GM18505 (cell line): ENCODE data around the gene ATG4A.

Experiments used
- ATAC-seq: cut with Tn5 transposase; IDR thresholded peaks from one replicate; pipeline ENCODE4 v1.9.1; 2021; ENCODE audit not compliant: unreplicated experiment
- POLR2A ChIP-seq: IDR thresholded peaks from 4 replicates; pipeline ENCODE4 v1.6.1; 2011; ENCODE audit warnings: borderline replicate concordance; ENCODE audit not compliant: insufficient read depth, insufficient read length; ENCODE audit errors: extremely low read depth

The ATG4A gene

DNA sequence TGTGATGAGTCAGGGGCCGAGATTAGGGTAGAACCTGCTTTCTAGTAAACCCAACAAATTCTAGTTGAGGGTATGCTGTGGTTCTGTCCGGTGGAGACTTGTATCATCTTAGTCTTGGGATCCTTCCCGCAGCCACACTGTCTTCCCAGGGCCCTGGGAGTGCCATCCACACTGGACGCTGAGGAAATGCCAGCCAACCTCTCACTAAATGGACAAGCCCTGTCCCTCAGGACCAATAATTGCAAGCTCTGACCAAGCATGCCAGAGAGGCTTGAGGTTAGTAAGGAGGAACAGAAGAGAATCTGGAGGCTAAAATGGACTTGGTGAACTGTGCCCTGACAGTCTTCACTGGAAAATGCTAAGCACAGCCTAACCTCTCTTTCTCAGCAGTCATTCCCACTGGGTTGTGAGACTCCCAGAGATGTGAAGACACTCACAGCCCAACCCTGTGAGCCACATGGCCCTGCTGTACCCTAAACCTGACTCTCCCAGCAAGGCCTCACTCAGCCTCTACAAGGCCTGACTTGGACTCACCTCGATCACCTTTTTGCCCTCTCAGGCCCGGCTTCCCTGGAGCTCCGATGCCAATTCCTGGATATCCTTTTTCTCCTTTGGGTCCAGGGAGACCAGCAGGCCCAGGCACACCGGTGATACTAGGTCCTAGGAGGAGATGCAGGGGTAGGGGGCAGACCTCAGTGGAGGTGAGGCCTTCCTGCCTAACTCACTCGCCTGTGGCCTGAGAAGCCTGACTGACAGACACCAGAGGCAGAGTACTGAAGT, 77.6 kb downstream of the ATG4A start:
- ATAC-seq: no peak
- no peak for TF ChIP-seq POLR2A

DNA sequence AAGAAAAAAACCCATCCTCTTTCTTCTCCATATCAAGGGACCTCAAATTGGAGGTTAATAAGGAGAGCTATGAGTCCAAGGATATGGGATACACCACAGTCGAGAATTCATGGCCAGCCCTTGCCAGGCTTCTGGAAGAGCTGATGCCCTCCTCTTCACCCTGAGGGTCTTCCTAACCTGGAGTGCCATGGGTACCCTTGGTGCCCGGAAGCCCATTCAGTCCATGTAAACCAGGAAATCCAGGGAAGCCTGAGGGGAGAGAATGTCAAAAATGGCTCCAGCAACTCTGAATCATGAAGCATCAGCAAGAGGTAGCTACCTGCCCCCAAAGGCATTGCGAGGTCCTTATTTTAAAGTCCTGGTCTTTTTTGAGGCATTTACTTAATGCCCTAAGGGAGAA, 78.2 kb downstream of the ATG4A start:
- no peak for ATAC-seq

DNA sequence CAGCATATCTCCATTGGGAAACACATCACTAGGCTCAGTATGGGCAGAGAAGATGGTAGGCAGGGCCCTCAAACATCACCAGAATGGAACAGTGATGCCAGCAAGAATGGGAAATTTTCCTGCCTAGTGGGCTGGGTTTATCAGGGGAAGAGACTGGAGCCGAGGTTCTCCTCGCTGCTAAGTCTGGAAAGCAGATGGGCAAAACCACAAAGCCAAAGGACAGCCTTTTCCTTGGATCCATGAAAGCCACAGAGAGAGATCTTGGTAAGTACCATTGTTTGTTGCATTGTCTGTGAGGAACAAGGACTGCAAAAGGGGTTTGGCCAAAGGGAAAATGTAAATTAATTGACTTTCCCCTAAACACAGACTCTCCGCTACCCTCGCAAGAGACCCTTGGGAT, 80.1 kb downstream of the ATG4A start:
- no peak for TF ChIP-seq POLR2A
- no peak for ATAC-seq

More for the DNA sequence above, 78.2 kb downstream of the ATG4A start:
- no peak for TF ChIP-seq POLR2A

DNA sequence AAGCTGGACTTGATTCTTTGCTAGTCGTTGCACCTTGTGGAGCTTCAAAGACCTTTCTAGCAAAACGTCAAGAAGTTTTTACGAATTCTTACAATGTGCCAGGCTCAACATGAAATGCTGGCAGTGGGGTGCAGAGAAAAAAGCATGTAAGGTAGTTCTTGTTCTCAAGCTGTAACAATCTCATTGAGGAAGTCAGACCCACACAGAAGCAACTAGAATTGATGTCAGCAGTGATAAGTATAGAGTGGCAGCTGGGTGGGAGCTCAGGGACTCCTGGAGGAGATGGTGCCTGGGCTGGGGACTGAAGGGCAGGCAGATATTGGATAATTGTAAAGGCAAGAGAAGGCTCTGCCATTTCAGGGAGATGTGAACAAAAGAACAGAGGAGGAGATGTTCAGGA, 82.3 kb downstream of the ATG4A start:
- ATAC-seq: no peak
- TF ChIP-seq POLR2A: no peak

DNA sequence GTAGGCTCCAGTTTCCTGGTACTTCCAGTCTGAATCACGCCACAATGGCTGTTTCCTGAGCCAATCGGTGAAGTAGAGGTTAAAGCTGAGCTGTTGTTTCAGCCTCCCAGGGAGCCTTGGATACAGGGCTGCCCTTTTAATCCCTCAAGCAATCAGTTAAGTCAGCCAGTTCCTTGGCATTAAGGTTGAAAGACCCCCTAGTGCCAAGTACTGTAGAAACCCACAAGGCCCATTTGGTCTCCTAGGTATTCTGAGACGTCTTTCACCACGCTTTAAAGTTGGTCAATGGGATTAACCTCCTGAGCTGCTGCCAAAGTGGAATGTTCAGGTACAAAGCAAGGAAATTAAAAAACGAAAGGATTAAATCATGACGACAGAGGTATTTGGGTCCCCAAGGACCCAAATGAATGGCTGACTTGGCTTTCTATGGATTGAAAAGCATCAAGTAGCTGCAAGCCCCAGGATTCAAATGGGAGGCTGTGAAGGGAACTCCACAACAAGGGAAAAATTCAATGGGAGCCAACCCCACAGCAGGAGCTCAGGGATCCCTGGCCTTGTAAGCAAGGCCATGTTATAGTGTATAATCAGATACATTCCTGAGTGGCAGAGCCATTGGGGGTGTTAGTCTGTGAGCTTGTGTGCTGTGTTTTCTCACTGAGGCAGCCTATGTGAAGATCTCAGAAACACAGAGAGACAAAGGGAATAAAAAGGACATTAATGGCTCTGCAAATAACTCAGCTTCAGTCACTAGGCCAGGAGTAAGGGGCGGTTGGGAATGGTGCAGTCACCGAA, 86.0 kb downstream of the ATG4A start:
- TF ChIP-seq POLR2A: no peak
- ATAC-seq: no peak

DNA sequence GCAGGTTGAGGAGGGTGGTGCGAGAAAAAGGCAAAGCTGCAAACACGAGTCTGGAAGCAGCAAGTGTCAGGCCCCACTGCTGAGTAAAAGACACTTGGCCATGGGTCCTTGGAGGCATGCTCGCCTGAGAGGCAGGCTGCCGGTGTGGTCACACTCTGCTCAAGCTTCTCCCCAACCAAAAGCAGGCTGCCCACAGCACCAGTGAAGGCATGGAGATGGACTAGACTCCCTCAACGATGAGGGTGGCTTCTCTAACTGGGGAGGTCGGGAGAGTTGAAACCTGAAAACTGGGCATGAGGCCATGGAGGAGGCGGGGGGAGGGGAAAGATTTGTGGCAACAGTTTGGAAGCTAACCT, 86.5 kb downstream of the ATG4A start:
- no peak for ATAC-seq
- no peak for TF ChIP-seq POLR2A

DNA sequence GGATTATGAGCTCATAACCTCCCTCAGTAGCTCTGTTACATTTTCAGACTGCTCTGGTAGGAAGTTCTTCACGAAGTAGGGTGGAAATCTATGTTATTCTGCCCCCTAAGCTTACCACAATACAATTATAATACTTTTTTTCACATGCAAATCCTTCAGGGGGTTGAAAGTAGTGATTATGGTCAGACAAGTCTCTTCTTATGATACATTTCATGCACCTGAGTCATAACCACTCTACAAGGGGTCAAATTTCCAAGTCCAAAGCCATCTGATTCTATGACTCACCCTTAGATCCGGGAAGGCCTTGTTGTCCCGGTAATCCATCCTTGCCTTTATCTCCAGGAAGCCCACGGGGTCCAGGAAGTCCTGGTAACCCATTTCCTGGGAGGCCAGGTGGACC, 95.2 kb downstream of the ATG4A start:
- no peak for TF ChIP-seq POLR2A

DNA sequence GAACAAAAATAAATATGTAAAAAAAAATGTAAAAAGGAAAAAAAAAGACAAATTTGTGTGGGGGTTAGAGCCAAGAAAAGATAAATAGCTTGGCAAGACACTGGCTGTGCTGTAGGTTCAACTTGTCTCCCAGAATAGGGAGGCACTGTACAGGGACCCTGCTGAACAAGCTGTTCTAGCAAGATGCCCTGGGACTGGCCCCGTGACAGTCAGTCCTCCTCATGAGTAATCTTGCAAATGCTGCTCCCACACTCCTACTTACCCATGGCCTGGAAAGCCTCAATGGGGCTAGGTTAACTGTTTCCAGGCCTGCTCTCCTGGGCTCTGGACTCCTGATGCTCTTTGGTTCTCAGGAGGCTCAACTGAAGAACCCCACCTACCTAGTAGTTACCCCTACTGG, 106.8 kb downstream of the ATG4A start:
- no peak for ATAC-seq
- TF ChIP-seq POLR2A: no peak

More for the DNA sequence above, 95.2 kb downstream of the ATG4A start:
- no peak for ATAC-seq

DNA sequence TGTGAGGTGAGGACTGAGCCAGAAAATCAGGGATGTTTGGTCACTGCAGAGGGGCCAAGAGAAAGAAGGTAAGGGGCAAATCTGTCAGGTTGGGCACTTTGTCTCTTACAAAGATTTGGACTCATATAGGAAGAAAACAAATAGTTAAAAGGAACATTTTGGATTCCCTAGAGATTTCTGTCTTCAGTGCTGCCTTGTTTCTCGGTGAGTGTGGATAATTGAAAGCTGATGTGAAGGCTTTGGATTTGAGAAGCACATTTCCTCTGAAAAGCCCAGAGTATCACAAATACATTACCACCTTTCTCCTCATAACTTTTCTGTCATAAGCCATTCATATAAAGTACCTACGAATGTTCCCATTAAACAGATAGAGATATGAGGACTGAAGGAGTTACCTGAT, 107.5 kb downstream of the ATG4A start:
- no peak for ATAC-seq
- TF ChIP-seq POLR2A: no peak

DNA sequence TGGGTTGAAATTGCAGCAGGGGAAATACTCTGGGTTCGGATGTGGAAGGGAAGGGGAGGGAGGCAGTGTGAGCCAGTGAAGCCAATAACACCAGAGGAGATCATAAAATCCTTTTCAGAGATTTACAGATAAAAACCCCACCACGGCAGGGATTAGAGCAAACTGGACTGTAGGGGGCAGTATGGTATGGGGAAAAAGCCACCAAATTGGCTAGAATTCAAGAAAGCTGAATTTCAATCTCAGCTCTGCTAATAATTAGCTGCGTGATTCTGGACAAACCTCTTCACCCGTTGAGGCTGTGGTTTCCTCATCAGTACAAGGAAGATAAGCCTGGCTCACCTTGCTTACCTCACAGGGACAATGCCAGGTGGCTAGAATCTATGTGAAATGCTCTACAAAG, 108.1 kb downstream of the ATG4A start:
- peak; percentile 50 for ATAC-seq
- no peak for TF ChIP-seq POLR2A

DNA sequence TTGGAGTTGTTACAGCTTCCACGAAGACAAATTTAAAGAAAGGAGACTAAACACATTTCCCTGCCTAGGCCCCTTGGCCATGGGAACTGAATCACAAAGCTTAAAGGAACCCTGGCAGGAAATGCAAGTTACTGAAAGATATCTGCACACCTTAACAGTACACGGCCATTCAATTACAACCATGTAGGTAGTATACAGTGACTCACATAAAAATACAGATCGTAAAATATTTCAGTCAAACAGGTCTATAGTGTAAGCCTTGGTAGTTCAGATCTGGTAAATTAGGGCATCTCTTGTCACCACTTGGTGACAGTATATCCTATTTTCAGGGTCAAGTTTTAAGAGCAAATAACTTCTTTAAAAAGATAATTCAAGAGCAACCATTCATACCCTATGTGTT, 112.0 kb downstream of the ATG4A start:
- TF ChIP-seq POLR2A: no peak
- no peak for ATAC-seq
